OCI-M2 (cell line): Measurements from ENCODE around the gene MIS18A.
A peak's percentile ranks its signal among the peaks of the same experiment; 100 is the strongest.
"Not testable (repeated sequence)": the region's sequence is repeated elsewhere in the genome, so short reads cannot be mapped to it uniquely, and the experiment has no call there.

Source experiments
- DNase-seq: peaks from one replicate; lab custom pipeline; 2025; ENCODE audit not compliant: unreplicated experiment; lab: John Stamatoyannopoulos, UW

MIS18A gene

GRCh38 chr21:32278518-32279376 lies at the start of gene MIS18A:
TSS of gene MIS18A (minus strand) at chr21:32279049. CDS start at chr21:32279014, 35 bp downstream.
- peak; percentile 89 for DNase-seq

DNA sequence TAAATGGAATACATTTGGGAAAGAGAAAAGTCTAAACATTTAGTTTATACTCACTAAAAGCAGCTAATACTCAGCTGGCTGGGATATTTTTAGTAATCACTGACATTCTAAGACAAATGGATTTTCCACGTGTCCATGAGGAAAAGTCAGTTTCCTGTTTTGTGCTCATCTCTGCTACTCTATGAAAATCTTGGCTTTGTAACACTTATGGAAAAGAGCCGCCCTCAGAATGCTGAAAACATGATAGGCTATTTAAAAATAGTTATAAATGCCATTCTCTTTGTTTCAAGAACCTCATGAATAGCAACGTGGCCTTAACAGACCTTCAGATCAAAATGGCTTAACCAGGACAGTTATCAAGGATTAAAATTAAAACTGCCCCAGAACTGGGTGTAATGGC lies 49.7 kb upstream of the MIS18A start:
- no peak for DNase-seq

DNA sequence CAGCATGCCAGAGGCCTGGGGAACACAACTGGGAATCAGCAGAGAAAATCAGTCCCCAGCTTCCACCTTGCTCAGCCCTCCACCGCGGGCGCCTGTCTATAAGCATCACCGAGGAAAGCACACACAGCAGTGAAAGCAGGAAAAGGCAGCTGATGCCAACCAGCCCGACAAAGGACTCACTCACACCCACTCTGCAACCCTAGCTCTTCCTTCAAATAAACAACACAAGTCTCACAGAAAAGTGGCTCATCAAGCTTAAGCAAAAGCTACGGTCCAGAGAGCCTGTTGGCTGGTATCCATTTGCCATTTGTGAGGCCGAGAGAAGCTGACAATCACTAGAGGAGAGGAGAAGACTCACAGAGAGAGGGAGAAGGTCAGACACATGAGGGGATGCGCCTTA lies 46.9 kb upstream of the MIS18A start:
- DNase-seq: no peak

- DNase-seq: no peak
Observed at GRCh38 chr21:32322676-32323075, 43.8 kb upstream of the MIS18A start.

- no peak for DNase-seq
Observed at GRCh38 chr21:32322103-32322502, 43.3 kb upstream of the MIS18A start.

DNA sequence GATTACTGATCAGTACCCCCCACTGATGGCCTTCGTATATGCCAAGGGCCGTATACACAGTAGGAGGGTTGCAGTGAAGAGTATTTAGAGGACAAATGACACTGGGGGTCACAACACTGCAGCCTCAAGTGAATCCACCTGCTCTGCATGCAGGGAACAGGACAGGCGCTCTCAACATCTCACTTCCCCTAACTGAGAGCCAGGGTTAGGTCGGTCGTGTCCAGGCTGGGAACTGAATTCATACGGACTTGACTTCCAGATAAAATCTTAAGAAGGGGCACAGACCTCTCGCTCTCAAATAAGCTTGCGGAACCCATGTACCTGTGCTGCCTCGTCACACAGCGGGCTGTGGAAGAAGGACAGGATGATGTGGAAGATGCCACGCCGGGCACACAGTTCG lies 42.6 kb upstream of the MIS18A start:
- DNase-seq: no peak

DNA sequence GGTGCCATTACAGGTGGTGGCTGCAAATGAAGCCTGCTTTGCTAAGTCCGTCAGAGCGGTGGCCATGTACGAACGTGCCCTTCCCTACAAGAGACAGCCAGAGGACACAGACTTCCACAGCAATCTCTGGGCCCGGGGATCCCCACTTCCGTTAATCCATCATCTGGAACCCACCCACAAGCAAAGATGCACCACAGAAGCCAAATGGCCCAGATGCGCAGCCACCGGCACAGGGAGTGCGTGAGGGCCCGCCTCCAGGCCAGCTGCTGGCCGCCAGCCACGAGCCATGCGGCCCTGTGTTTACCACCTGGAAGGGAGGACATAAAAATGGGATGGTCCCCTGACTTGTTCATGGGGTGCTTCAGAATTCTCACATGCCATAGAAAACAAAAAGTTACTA lies 41.9 kb upstream of the MIS18A start:
- DNase-seq: no peak

- DNase-seq: no peak
Observed at GRCh38 chr21:32320059-32320458, 41.2 kb upstream of the MIS18A start.

- no peak for DNase-seq
Observed at GRCh38 chr21:32319012-32319411, 40.2 kb upstream of the MIS18A start.

DNA sequence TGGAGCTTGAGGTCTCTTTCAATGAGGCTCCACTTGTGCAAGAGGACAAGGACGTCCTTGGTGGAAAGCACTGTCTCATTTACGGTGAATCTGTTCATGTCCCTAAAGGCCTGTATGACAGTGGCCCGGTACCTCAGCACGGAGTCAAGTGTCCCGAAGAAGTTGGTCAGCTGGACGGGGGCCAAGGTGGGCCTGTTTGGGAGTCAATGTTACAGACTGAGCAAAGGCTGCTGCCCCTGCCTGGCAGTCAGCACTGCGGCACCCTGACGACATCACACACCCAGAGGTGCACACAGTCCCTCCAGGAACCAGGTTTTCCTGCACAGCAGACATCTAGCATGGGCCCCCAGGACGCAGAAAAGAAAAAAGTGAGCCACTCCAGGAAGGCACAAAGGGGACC lies 38.9 kb upstream of the MIS18A start:
- no peak for DNase-seq

DNA sequence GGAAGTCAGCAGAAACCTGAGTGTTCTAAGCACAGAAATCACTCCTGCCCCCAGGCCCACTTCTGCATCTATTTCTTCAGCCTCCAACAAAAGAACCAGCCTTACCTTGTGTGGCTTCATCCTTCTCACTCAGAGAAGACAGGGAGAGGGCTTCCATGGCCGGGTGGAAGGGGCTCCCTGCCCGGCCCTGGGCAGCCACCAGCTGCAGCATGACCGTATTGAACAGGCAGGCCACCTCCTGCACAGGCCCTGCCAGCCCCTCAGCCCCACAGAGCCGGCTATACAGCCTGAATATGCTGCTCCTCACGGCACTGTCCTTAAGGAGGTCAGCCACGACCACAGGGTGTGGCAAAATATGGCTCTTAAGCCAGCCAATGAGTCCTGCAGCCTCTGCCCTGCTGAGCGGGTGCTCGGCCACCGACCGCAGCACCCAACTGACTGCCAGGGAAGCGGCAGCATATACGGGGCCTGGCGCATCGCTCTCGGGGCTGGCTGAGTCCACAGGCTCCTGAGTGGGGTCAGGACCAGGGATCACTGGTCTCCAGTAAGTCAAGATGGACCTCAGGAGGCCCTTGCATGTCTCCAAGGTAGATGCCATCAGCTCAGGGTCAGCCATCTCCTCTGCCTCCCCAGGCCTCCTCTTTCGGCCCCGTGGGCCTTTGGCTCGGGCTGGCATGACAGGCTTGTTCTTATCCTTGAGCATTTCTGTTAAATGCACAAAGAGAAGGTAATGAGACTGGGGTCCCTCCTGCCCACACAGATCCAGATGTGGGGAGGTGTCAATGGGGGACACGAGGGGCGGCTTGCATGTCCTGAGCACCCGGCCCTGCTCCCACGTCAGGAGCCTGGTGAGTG lies 37.7 kb upstream of the MIS18A start:
- DNase-seq: no peak

GRCh38 chr21:32315511-32316281 lies 36.8 kb upstream of the MIS18A start:
- DNase-seq: no peak

- no peak for DNase-seq
Observed at GRCh38 chr21:32314806-32315205, 36.0 kb upstream of the MIS18A start.

DNA sequence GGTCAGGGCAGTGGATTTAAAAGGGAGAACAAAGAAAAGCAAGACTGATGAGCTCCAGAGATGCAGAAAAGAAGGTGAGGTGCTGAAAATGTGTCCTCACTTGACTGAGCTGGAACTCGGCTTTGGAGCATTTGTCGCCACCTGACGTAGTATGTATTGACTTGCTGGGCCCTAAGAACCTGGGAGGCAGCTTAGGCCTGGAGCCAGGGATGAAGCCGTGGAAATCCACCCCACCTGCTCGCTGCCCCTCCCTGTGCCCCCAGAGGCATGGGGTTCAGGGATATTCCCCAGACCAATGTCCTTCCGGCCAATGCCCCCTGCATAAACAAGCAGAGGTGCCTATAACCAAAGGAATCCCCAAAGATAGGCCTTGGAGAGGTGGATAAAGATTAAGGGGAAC lies 34.1 kb upstream of the MIS18A start:
- no peak for DNase-seq

GRCh38 chr21:32312326-32312725 lies 33.5 kb upstream of the MIS18A start:
- DNase-seq: no peak

GRCh38 chr21:32311621-32312020 lies 32.8 kb upstream of the MIS18A start:
- no peak for DNase-seq

DNA sequence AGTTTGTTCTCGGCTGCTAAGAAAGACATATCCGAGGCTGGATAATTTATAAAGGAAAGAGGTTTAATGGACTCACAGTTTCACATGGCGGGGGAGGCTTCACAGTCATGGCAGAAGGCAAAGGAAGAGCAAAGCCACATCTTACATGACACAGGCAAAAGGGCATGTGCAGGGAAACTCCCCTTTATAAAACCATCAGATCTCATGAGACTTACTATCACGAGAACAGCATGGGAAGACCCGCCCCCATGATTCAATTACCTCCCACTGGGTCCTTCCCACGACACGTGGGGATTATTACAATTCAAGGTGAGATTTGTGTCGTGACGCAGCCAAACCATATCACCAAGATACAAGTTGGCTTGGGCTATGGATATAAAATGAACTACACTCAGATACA lies 32.1 kb upstream of the MIS18A start:
- not testable (repeated sequence) for DNase-seq

DNA sequence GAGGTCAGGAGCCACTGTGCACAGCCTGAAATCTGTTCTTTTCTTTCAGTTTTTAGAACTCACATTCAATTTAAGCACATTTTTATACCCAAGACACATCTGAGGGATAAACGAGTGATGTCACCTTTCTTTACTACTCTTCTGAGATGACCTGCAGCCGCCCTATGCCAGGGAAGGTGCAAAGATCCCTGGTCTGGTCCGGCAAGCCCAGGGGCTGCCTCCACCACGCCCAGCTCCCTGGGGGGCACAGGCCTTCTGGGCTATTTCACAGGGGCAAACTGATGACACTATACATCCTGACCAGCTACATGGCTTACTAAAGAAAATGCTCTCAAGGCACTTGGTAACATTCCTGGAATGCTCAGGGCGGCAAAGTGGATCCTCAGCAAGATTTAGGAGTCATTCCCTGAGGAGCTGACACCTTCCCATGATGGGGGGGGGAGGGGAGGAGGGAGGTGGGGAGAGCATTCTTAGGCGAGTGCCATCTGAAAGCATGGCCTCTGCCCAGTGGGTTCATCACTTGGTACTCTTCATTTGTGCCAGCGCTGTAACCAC lies 31.1 kb upstream of the MIS18A start:
- no peak for DNase-seq

DNA sequence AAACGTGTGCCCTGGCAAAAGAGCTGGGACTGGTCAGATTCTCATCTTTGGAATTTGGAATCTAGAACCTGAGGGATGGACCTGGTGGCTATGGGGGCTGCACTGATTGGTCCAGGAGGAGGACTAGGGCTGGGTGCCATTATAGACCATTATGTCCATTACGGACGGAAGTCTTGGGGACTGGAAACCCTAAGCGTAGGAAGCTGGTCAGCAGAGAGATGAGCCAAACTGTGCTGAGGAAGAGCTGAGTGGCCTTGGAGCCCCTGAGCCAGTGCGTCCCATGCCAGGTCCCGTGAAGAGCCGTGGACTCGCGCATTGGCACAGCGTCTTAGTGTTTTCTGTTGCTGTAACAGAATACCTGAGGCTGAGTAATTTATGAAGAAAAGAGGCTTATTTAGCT lies 29.8 kb upstream of the MIS18A start:
- no peak for DNase-seq

DNA sequence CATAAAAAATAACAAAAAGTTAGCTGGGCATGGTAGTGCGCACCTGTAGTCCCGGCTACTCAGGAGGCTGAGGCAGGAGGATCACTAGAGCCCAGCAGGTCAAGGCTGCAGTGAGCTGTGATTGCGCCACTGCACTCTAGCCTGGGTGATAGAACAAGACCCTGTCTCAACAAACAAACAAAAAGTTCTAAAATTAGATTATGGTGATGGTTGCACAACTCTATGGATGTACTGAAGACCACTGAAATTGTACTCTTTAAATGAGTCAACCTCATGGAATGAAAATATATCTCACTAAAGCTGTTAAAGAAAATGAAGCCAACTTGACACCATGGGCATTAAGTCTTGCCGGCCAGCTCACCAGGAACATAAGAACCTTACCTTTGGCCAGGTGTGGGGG lies 28.9 kb upstream of the MIS18A start:
- no peak for DNase-seq
